Measurements from ENCODE around the gene VSX2.

Gene VSX2

GRCh38 chr14:74302634-74303569 lies 63.7 kb downstream of the VSX2 start, which contains the start of gene ABCD4:
Gene ABCD4, minus strand, starts transcription at chr14:74302934. Its CDS starts 22 bp downstream, at chr14:74302912.
- DNase-seq: peak; percentile 3

DNA sequence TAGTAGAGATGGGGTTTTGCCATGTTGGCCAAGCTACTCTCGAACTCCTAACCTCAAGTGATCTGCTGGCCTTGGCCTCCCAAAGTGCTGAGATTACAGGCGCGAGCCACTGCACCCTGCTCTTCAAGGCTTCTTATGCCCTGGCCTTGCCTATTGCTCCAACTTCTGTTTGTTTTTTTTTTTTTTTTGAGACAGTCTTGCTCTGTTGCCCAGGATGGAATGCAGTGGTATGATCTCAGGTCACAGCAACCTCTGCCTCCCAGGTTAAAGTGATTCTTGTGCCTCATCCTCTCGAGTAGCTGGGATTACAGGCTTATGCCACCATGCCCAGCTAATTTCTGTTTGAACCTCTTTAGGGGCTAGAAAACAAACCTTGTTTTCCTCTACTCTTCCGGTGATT lies 69.4 kb downstream of the VSX2 start:
- no peak for DNase-seq

DNA sequence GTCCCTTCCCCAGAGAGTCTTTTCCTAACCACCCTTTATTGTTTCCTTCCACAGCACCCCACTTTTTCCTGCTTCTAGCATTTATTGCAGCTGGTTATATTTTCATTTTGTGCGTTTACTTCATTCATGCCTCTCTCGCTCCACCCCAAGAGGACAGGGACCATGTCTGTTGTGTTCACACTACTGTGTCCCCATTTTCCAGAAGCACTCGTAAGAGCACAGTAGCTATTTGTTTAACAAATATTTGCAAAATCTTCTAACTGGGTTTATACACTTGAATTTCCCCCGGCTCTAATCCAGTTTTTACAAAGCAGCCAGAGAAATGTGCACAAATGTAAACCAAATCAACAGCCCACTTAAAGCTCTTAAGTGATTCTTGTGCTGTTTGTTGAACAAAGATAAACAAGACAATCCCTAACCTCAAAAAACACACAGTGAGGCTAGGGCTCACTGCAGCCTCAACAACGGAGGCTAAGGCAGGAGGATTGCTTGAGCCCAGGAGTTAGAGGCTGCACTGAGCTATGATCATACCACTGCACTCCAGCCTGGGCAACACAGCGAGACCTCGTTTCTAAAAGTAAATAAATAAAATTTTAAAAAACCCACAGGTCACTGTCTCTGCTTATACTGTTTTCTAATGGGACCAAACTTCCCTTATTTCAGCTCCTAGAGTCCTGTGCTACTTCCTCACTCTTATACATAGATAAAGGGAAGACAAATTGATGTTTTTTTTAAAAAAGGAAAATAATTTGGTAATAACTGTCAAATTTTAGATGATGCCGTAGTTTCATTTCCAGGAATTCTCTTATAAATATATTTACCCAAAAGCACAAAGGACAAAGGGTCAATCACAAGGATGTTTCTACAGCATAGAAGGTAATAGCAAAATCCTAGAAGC lies 70.1 kb downstream of the VSX2 start:
- no peak for DNase-seq

DNA sequence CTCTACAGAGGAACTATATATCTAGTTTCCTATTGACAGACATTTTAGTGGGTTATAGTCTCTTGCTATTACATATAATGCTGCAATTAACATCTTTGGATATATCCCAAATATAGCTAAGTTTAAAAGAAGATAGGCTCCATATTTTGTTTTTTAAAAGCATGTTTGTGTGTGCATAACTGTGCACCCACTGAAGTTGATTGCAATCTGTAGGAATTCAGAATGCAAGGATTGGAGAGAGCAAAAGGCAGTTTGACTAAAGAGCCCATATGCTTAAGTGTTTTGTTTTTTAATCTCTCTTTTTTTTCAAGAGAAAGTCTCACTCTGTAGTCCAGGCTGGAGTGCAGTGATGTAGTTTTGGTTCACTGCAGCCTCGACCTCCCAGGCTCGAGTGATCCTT lies 72.9 kb downstream of the VSX2 start:
- no peak for DNase-seq

All from SIG-M5 (cell line).